IMR-90 (cell line): ENCODE data around the gene DLEU7. TPM values are rescaled to one million over a fixed set of nuclear protein-coding genes. Genes with fewer than 3 reads are reported as not detected.

Experiments
- ATAC-seq: fragments of 200-7000 bp; cut with Tn5 transposase; 2 replicates; pipeline ENCODE4 v1.9.1; 2020; ENCODE audit warnings: low read depth, mild to moderate bottlenecking, moderate library complexity
- BruUV-seq: library from RNA; stranded (reverse); fragments of 400-500 nt; replicated peaks from 2 replicates; lab custom pipeline; 2021; lab: Mats Ljungman, UMichigan
- CTCF ChIA-PET: fragments of 300-600 bp; formaldehyde crosslinking; extraction: SDS; loops from one replicate; lab custom pipeline; 2021; ENCODE audit warnings: antibody characterized with exemption; lab: Yijun Ruan, JAX
- POLR2A ChIA-PET: fragments of 300-600 bp; sonication (Branson Sonifier 250); formaldehyde crosslinking; loops from one replicate; lab custom pipeline; 2022; ENCODE audit warnings: antibody characterized with exemption; ENCODE audit not compliant: unreplicated experiment; lab: Charles Lee
- DNase-seq: peaks from one replicate; pipeline ENCODE4 v3.0.0; 2013
- H2AFZ ChIP-seq: replicated peaks from 2 replicates; pipeline ENCODE3; 2013; ENCODE audit warnings: low read length, mild to moderate bottlenecking; ENCODE audit not compliant: poor library complexity
- H2AK5ac ChIP-seq: 2 replicates; pipeline ENCODE4 v1.6.1; 2013; ENCODE audit warnings: low read depth, low read length, inconsistent platforms
- H2AK9ac ChIP-seq: replicated peaks from 2 replicates; pipeline ENCODE3; 2013; ENCODE audit warnings: mild to moderate bottlenecking, low read depth, low read length, moderate library complexity; ENCODE audit not compliant: poor library complexity
- H2BK120ac ChIP-seq: 2 replicates; pipeline ENCODE4 v1.6.1; 2013; ENCODE audit warnings: low read depth, low read length, inconsistent platforms
- H2BK15ac ChIP-seq: 3 replicates; pipeline ENCODE4 v1.6.1; 2013; ENCODE audit warnings: low read depth, low read length, inconsistent platforms
- H2BK20ac ChIP-seq: 2 replicates; pipeline ENCODE4 v1.6.1; 2013; ENCODE audit warnings: low read depth, mild to moderate bottlenecking, inconsistent platforms, low read length, moderate library complexity
- H2BK5ac ChIP-seq: 2 replicates; pipeline ENCODE4 v1.6.1; 2013; ENCODE audit warnings: mild to moderate bottlenecking, low read depth, low read length, inconsistent platforms; ENCODE audit not compliant: poor library complexity, severe bottlenecking
- H3K14ac ChIP-seq: replicated peaks from 2 replicates; pipeline ENCODE4 v1.6.1; 2013; ENCODE audit warnings: low read depth, low read length, inconsistent platforms
- H3K18ac ChIP-seq: 2 replicates; pipeline ENCODE4 v1.6.1; 2013; ENCODE audit warnings: low read depth, low read length, control low read depth
- H3K23ac ChIP-seq: 2 replicates; pipeline ENCODE4 v1.6.1; 2013; ENCODE audit warnings: low read depth, low read length, inconsistent platforms
- H3K27ac ChIP-seq: 2 replicates; pipeline ENCODE4 v1.5.1; 2013; ENCODE audit warnings: mild to moderate bottlenecking, control low read depth, low read length; ENCODE audit not compliant: insufficient read depth
- H3K27me3 ChIP-seq: 2 replicates; pipeline ENCODE4 v1.6.1; 2013; ENCODE audit warnings: low read length; ENCODE audit not compliant: control insufficient read depth, insufficient read depth
- H3K36me3 ChIP-seq: 2 replicates; pipeline ENCODE4 v1.6.1; 2013; ENCODE audit warnings: low read length, mixed read lengths; ENCODE audit not compliant: control insufficient read depth, insufficient read depth
- H3K4ac ChIP-seq: 2 replicates; pipeline ENCODE4 v1.6.1; 2013; ENCODE audit warnings: low read depth, low read length, inconsistent platforms
- H3K4me1 ChIP-seq: 2 replicates; pipeline ENCODE4 v1.6.1; 2013; ENCODE audit warnings: low read length, mixed read lengths; ENCODE audit not compliant: control insufficient read depth, insufficient read depth
- H3K4me2 ChIP-seq: 2 replicates; pipeline ENCODE4 v1.6.1; 2013; ENCODE audit warnings: low read depth, mild to moderate bottlenecking, control low read depth, low read length, moderate library complexity
- H3K4me3 ChIP-seq: 2 replicates; pipeline ENCODE4 v1.5.1; 2013; ENCODE audit warnings: low read depth, mild to moderate bottlenecking, control low read depth, low read length, moderate library complexity; ENCODE audit not compliant: insufficient read depth
- H3K56ac ChIP-seq: 2 replicates; pipeline ENCODE4 v1.6.1; 2013; ENCODE audit warnings: low read length, inconsistent platforms; ENCODE audit not compliant: insufficient read depth; ENCODE audit errors: extremely low read depth
- H3K79me1 ChIP-seq, 2 experiments: 2 replicates each; pipeline ENCODE4 v1.6.1; 2013; ENCODE audit warnings: low read length in 2 of 2, inconsistent platforms in 1 of 2, low read depth in 1 of 2
- H3K9ac ChIP-seq: 2 replicates; pipeline ENCODE4 v1.6.1; 2013; ENCODE audit warnings: low read depth, low read length, control low read depth
- H3K9me1 ChIP-seq: 2 replicates; pipeline ENCODE4 v1.6.1; 2013; ENCODE audit warnings: low read length, inconsistent platforms; ENCODE audit not compliant: insufficient read depth
- H3K9me3 ChIP-seq: 2 replicates; pipeline ENCODE4 v1.6.1; 2013; ENCODE audit warnings: low read length; ENCODE audit not compliant: control insufficient read depth, insufficient read depth
- H4K20me1 ChIP-seq: 2 replicates; pipeline ENCODE4 v1.6.1; 2013; ENCODE audit warnings: low read length, inconsistent platforms; ENCODE audit not compliant: insufficient read depth
- H4K5ac ChIP-seq: 2 replicates; pipeline ENCODE4 v1.6.1; 2013; ENCODE audit warnings: mild to moderate bottlenecking, low read depth, low read length, control low read depth
- H4K8ac ChIP-seq, 2 experiments: 2 replicates each; pipeline ENCODE4 v1.6.1; 2013; ENCODE audit warnings: low read depth in 2 of 2, low read length in 2 of 2, control low read depth in 1 of 2, inconsistent platforms in 1 of 2
- H4K91ac ChIP-seq: 2 replicates; pipeline ENCODE4 v1.6.1; 2013; ENCODE audit warnings: low read depth, low read length, inconsistent platforms; ENCODE audit not compliant: insufficient read depth
- CTCF ChIP-seq: conservative IDR thresholded peaks from 2 replicates; pipeline ENCODE4 v1.5.1; 2012; ENCODE audit warnings: mild to moderate bottlenecking, low read depth, low read length, improper control_type of control experiment
- WGBS, 2 experiments: methylation state at CpG; one replicate each; pipeline versions ENCODE4 v1.1.5 to v1.1.7; 2013; ENCODE audit warnings: missing lambda C conversion rate in 2 of 2; ENCODE audit not compliant: insufficient read length in 1 of 2; ENCODE audit errors: extremely low coverage in 2 of 2; 5-methylcytosine and 5-hydroxymethylcytosine counted together
- dilution Hi-C: fragments of 300-500 bp; cut with HindIII; formaldehyde crosslinking; loops from one replicate; pipeline ENCODE4 v1.14.3; 2018; ENCODE audit warnings: low sequenced_read_pairs; ENCODE audit not compliant: unreplicated experiment
- in situ Hi-C: fragments of 300-500 bp; cut with MboI; formaldehyde crosslinking; loops from 3 replicates; pipeline ENCODE4 v1.14.3; 2019; ENCODE audit warnings: low sequenced_read_pairs, inconsistent platforms, mixed read lengths
- intact Hi-C: fragments of 100-400 bp; cut with micrococcal nuclease; formaldehyde crosslinking; loops from 2 replicates; pipeline ENCODE4 v1.10.0; 2022
- polyA plus RNA-seq, 3 experiments: library from polyadenylated mRNA; depleted of rRNA; stranded (reverse); fragments of >200 nt; gene quantifications; 2 replicates each; pipeline ENCODE4 v1.2.3, GENCODE V29; 2012; ENCODE audit warnings: low replicate concordance in 1 of 3
- total RNA-seq: library from RNA; depleted of rRNA; stranded (reverse); fragments of >200 nt; gene quantifications from 2 replicates; pipeline ENCODE4 v1.2.3, GENCODE V29; 2012

Gene DLEU7
- total and polyA plus RNA-seq, 2 of the 4 experiments (the other 2 are of a cell fraction) = not detected

- no CpG with 5 or more reads among the region's 8 CpGs for WGBS, 2 experiments
- ATAC-seq (no peak), DNase-seq (no peak)
- Histone ChIP-seq H2AFZ (no peak overlapping the region), H2BK5ac (no peak overlapping the region), H3K4me1 (no peaks in the 10 kb centered on the region), H2BK15ac (no peak overlapping the region), H2AK9ac (no peak overlapping the region), H3K27ac (no peak overlapping the region), H2BK120ac (no peak overlapping the region), H3K27me3 (peaks cover 9% of the 10 kb centered on the region), H3K23ac (no peak overlapping the region), H3K4me2 (no peak overlapping the region), H4K20me1 (no peaks in the 10 kb centered on the region), H3K56ac (no peak overlapping the region), H2AK5ac (no peak overlapping the region), H3K9ac (no peak overlapping the region), H4K91ac (no peak overlapping the region), H2BK20ac (no peak overlapping the region), H3K9me3 (peaks cover 3% of the 10 kb centered on the region), H4K8ac (no peak overlapping the region), H4K5ac (no peak overlapping the region), H3K4ac (no peak overlapping the region), H3K79me1 (no peaks in the 10 kb centered on the region), H3K36me3 (no peaks in the 10 kb centered on the region), H3K9me1 (no peaks in the 10 kb centered on the region), H3K18ac (no peak overlapping the region), H3K14ac (no peak overlapping the region), H3K4me3 (no peak overlapping the region)
- in situ Hi-C loops (loop anchor here (10.0 kb wide), 1 partner anchor 1135 kb away; no protein-coding TSS in a partner anchor), intact Hi-C loops (loop anchor here (2.0 to 10.0 kb wide), 3 partner anchors 261 to 955 kb away; no protein-coding TSS in a partner anchor), dilution Hi-C loops (no loop called here)
- ChIA-PET POLR2A (no interaction called here), CTCF (interaction anchor here (0.5 to 0.9 kb wide), 3 partner anchors 9 to 169 kb away, joined by 3 to 4 read pairs (median 3); no protein-coding TSS in a partner anchor)
- no peak for TF ChIP-seq CTCF
- no TSS peak for BruUV-seq
Observed at GRCh38 chr13:50809133-50810090, 34.1 kb downstream of the DLEU7 start.
